Naive thymus-derived CD8-positive, alpha-beta T cell (primary cell): Measurements from ENCODE around the gene PAQR7. TPM values are rescaled to one million over a fixed set of nuclear protein-coding genes. Genes with fewer than 3 reads are reported as not detected.

Experiments
- ATAC-seq, 2 donors: fragments of 150-1000 bp; cut with Tn5 transposase in 1 of 2; sonication (Bioruptor Pico), chemical (Tn5 transposase) in 1 of 2; 1 replicate in 1 of 2; 2 replicates in 1 of 2; pipeline ENCODE4 v1.10.0; 2021; ENCODE audit warnings: mild to moderate bottlenecking in 2 of 2, moderate library complexity in 2 of 2
- POLR2A ChIA-PET: fragments of 350-600 bp; sonication (Branson Sonifier 250); formaldehyde crosslinking; loops from one replicate; lab custom pipeline; 2021; ENCODE audit warnings: antibody characterized with exemption; lab: Charles Lee
- DNase-seq, 10 donors: peaks; one replicate each; pipeline versions ENCODE4 v3.0.0 to v3.0.0-alpha.2; 2020 to 2022
- H3K27ac Mint-ChIP-seq, 10 donors: one replicate each; pipeline ENCODE4 v1.8.0; 2020 to 2022; ENCODE audit warnings: mild to moderate bottlenecking in 10 of 10, mixed read lengths in 10 of 10, moderate library complexity in 4 of 10, inconsistent platforms in 1 of 10
- H3K27me3 Mint-ChIP-seq, 5 donors: one replicate each; pipeline ENCODE4 v1.8.0; 2021 to 2022; ENCODE audit warnings: mixed read lengths in 5 of 5
- H3K36me3 Mint-ChIP-seq, 3 donors: one replicate each; pipeline ENCODE4 v1.8.0; 2020 to 2022; ENCODE audit warnings: mixed read lengths in 3 of 3, mild to moderate bottlenecking in 2 of 3, inconsistent platforms in 1 of 3
- H3K4me1 Mint-ChIP-seq, 4 donors: one replicate each; pipeline ENCODE4 v1.8.0; 2021 to 2022; ENCODE audit warnings: mixed read lengths in 4 of 4
- H3K4me3 Mint-ChIP-seq, 10 donors: one replicate each; pipeline ENCODE4 v1.8.0; 2020 to 2022; ENCODE audit warnings: mild to moderate bottlenecking in 10 of 10, mixed read lengths in 10 of 10, moderate library complexity in 6 of 10, inconsistent platforms in 1 of 10
- H3K9me3 Mint-ChIP-seq, 9 donors: one replicate each; pipeline ENCODE4 v1.8.0; 2020 to 2022; ENCODE audit warnings: mixed read lengths in 9 of 9, mild to moderate bottlenecking in 3 of 9, inconsistent platforms in 1 of 9, moderate library complexity in 1 of 9
- polyA plus RNA-seq, 3 donors: library from polyadenylated mRNA; unstranded; fragments of 300-500 nt; fragmentation: Illumina TruSeq; gene quantifications; one replicate each; pipeline ENCODE4 v1.2.3, GENCODE V29; 2021
- total RNA-seq, 8 experiments: library from RNA in 2 of 8; stranded (reverse) in 2 of 8; gene quantifications; one replicate each; pipeline ENCODE4 v1.2.3 and lab custom pipeline; 2021 to 2026

PAQR7 gene, protein sequence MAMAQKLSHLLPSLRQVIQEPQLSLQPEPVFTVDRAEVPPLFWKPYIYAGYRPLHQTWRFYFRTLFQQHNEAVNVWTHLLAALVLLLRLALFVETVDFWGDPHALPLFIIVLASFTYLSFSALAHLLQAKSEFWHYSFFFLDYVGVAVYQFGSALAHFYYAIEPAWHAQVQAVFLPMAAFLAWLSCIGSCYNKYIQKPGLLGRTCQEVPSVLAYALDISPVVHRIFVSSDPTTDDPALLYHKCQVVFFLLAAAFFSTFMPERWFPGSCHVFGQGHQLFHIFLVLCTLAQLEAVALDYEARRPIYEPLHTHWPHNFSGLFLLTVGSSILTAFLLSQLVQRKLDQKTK
- total RNA-seq (1 to 10 TPM; 6.3 to 6.5 TPM), polyA plus RNA-seq (under 1 TPM; 0.08 to 0.32 (median 0.30) TPM), total RNA-seq (lab: John Stamatoyannopoulos, UW) (2.0 to 19.1 (median 10.7) reads per million in 6 experiments)

DNA sequence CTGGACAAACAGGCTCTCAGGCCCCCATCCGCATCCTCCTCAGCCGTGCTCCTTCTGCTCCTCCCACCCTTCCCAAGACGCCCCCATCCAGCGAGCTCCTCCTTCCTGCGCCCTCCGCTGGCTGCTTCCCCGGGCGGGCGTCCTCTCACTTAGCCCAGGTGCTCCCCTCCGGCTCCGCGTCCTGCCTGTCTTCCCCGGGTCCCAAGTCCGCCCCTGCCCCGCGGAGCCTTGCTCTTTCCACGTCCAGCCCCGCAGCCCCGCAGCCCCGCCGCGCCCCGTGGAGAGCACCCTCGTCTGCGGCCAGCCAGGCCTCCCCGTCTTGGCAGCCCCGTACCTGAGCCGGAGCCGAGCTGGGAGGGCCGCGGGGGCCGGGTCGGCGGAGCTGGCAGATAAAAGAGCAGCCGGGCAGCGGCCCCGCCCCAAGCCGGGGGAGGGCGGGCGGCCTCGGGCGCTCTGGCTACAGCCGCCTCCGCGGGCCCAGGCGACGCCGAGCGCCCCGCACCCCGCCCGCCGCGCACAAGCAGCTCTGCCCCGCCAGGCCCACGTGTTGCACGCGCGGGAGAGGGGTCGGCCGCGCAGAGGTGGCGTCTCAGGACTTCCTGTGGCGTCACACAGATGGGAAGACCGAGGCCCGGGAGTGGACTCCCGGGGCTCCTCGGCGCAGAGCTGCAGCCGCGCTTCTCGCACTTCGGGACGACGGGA lies at the start of gene PAQR7:
TSS of gene PAQR7 (minus strand) at position 555 of the 702 bp plus-strand sequence. CDS start 11,869 bp downstream, outside the sequence.
- POLR2A ChIA-PET: interaction anchor here (0.5 to 3.0 kb wide), 14 partner anchors 10 to 303 kb away, joined by 3 to 30 read pairs (median 4); partner anchors contain the start of genes MTFR1L and PAFAH2
- H3K4me1 Mint-ChIP-seq: peaks cover 4 to 31% (median 17%) of the 10 kb centered on the region in 4 donors
- peak within 1 kb of the TSS; percentile 81 to 89 (median 85) for H3K4me3 Mint-ChIP-seq
- peak; percentile 32 to 82 (median 60) for DNase-seq
- no peaks in the 10 kb centered on the region for H3K36me3 Mint-ChIP-seq
- H3K27me3 Mint-ChIP-seq: no peaks in the 10 kb centered on the region
- peak within 1 kb of the TSS; percentile 31 to 92 (median 86) for H3K27ac Mint-ChIP-seq
- no peaks in the 10 kb centered on the region for H3K9me3 Mint-ChIP-seq
- peak; percentile 84 to 91 for ATAC-seq

DNA sequence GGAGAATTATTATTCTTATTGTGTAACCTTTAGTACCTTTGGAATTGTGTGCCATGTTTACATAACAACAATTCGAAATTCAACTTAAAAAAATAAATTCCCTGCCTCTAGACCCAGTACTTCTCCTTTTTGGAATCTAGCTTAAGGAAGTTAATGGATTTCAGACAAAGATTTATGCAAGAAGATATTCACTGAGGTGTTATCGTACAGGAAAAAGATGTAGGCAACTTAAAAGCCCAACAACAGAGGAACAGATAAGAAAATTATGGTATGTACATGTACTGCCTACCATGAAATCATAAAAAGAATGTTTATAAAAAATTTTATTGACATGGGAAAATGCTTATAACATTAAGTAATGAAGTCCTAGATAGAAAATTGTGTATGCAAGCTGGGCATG lies 48.9 kb upstream of the PAQR7 start:
- Mint-ChIP-seq H3K36me3 (no peaks in the 10 kb centered on the region), H3K27ac (peak overlapping the region in 5 of 10 donors; percentile 35 to 56 (median 47)), H3K9me3 (no peaks in the 10 kb centered on the region), H3K27me3 (peaks cover 0 to 2% (median 0%) of the 10 kb centered on the region in 5 donors), H3K4me3 (no peak overlapping the region), H3K4me1 (peaks cover 7 to 26% (median 20%) of the 10 kb centered on the region in 4 donors)
- POLR2A ChIA-PET: interaction anchor here (0.7 to 1.8 kb wide), 2 partner anchors 9 to 47 kb away, joined by 5 to 6 read pairs; no protein-coding TSS in a partner anchor
- DNase-seq: no peak
- no peak for ATAC-seq

DNA sequence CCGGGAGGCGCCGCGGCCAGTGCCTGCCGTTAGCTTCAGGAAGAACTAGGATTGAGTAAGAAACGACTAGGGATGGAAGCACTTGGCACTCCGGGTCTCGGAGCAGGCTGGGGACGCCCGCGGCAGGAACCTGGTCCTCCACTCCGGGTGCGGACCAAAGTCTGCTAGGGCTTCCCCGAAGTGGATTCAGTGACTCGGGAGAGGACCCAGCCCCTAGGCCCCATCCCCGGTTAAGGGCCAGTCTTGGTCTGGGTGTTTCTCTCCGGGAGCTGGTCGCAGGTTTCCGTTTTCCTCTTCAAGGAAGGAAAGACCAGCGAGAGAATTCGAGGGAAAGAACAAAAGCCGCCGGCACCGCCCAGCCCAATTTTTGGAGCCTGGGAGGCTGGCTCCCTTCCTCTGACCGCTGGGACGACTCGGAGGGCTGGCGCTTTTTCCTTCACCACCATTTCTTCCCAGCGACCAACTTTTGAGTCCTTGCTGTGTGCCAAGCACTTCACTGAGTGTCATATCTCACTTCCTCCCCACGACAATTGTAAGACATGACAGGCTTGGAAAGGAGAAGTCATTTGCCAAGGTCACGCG lies 47.6 kb upstream of the PAQR7 start:
- peaks cover 8 to 34% (median 26%) of the 10 kb centered on the region in 4 donors for H3K4me1 Mint-ChIP-seq
- no peak for DNase-seq
- H3K4me3 Mint-ChIP-seq: peak overlapping the region; percentile 77 to 92 (median 90)
- H3K36me3 Mint-ChIP-seq: no peaks in the 10 kb centered on the region
- POLR2A ChIA-PET: interaction anchor here (0.7 to 4.7 kb wide), 11 partner anchors 10 to 74 kb away, joined by 3 to 28 read pairs (median 6); partner anchors contain the start of genes PAFAH2 and STMN1
- no peaks in the 10 kb centered on the region for H3K9me3 Mint-ChIP-seq
- peak; percentile 18 to 22 for ATAC-seq
- H3K27me3 Mint-ChIP-seq: peaks cover 0 to 2% (median 0%) of the 10 kb centered on the region in 5 donors
- peak overlapping the region; percentile 47 to 91 (median 74) for H3K27ac Mint-ChIP-seq

DNA sequence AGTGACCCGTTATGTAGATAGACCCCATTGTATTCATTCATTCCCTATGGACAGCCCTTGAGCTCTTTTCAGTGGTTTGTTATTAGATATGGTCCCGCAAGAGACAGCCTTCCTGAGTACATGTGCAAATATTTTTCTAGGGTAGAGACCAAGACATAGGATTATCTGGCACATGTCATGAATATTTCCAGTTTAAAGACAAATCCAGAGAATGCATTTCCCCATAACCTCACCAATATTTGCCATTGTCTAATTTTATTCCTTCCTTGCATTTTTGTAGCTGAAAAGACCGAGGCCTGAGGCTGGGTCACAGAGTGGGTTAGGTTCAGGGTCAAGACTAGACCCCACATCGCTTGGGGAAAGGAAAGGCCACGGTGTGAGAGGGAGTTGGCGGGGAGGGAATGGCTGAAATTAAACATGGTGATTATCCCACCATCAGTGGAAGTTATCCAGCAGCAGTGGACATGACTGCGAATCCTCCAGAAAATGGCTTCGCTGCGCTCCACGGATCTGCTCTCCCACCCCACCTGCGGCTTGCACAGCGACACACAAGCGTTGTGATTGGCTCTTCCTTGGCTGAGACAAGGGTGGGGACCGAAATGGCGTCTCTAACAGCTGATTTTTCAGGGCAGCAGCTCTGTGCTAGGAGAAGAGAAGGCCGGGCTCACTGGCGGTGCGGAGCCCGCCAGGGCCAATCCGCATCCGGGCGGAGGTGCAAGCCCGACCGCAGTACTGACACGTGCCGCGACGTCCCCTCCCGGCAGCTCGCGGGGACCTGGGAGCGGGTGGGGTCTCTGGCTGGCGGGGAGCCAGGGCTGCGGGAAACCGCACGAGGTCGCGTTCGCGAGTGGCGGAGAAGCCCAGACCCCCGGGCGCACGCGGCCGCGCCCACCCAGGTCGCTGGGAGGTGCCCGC lies 46.8 kb upstream of the PAQR7 start:
- Mint-ChIP-seq H3K9me3 (no peaks in the 10 kb centered on the region), H3K4me3 (peak overlapping the region; percentile 80 to 92 (median 90)), H3K4me1 (peaks cover 12 to 40% (median 32%) of the 10 kb centered on the region in 4 donors), H3K27ac (peak overlapping the region; percentile 60 to 91 (median 85)), H3K27me3 (peaks cover 0 to 2% (median 0%) of the 10 kb centered on the region in 5 donors), H3K36me3 (no peaks in the 10 kb centered on the region)
- ATAC-seq: peak; percentile 84 to 88
- peak; percentile 26 to 79 (median 55) for DNase-seq
- POLR2A ChIA-PET: interaction anchor here (1.1 to 4.7 kb wide), 10 partner anchors 9 to 75 kb away, joined by 3 to 28 read pairs (median 6); partner anchors contain the start of genes PAFAH2 and STMN1

DNA sequence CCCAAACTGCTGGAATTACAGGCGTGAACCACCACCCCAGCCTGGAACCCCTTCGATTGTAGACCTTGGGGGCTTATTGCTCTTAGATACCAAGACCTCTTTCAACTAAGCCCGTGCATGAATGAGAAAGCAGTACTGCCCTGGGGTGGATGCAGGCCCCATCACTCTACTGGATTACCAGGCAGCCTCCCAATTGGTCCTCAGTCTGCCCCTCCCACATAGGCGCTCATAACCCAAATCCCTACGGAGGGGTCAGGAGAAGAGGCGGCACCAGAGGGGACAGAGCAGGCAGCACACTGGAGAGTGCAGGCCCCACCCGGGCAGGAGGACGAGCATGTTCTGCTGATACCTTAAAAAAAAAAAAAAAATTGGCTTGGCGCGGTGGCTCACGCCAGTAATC lies 43.1 kb upstream of the PAQR7 start:
- no peak overlapping the region for H3K27ac Mint-ChIP-seq
- H3K4me1 Mint-ChIP-seq: peaks cover 14 to 40% (median 29%) of the 10 kb centered on the region in 4 donors
- H3K4me3 Mint-ChIP-seq: no peak overlapping the region
- POLR2A ChIA-PET: interaction anchor here (0.6 to 0.9 kb wide), 2 partner anchors 10 to 48 kb away, joined by 4 to 6 read pairs; no protein-coding TSS in a partner anchor
- DNase-seq (no peak), ATAC-seq (no peak)
- no peaks in the 10 kb centered on the region for H3K27me3 Mint-ChIP-seq
- H3K9me3 Mint-ChIP-seq: no peaks in the 10 kb centered on the region
- H3K36me3 Mint-ChIP-seq: no peaks in the 10 kb centered on the region

DNA sequence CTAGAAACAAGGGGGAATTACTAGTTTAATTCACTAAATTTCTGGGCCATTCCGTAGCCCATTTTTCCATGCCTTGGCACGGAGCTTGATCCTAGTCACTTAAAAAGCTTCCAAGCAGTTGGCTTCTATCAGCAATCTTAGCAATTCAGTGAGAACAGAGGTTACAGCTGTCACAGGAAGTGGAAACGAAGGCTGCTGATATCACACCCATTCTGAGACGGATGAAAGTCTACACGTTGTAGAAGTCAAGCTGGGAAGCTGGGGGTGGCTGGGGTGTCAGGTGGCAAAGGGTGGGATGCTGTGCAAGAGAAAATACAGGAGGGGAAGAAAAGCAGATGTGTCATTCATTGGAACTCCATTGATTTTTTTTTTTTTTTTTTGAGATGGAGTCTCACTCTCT lies 42.5 kb upstream of the PAQR7 start:
- Mint-ChIP-seq H3K27me3 (no peaks in the 10 kb centered on the region), H3K4me3 (peak overlapping the region in 9 of 10 donors; percentile 9 to 70 (median 52)), H3K4me1 (peaks cover 13 to 35% (median 24%) of the 10 kb centered on the region in 4 donors), H3K9me3 (no peaks in the 10 kb centered on the region), H3K27ac (peak overlapping the region in 9 of 10 donors; percentile 1 to 87 (median 65)), H3K36me3 (no peaks in the 10 kb centered on the region)
- ATAC-seq (peak; percentile 16 to 53), DNase-seq (peak in 4 of 10 donors; percentile 6 to 30 (median 30))
- POLR2A ChIA-PET: interaction anchor here (0.9 to 2.1 kb wide), 2 partner anchors 9 to 13 kb away, joined by 6 to 8 read pairs; no protein-coding TSS in a partner anchor

DNA sequence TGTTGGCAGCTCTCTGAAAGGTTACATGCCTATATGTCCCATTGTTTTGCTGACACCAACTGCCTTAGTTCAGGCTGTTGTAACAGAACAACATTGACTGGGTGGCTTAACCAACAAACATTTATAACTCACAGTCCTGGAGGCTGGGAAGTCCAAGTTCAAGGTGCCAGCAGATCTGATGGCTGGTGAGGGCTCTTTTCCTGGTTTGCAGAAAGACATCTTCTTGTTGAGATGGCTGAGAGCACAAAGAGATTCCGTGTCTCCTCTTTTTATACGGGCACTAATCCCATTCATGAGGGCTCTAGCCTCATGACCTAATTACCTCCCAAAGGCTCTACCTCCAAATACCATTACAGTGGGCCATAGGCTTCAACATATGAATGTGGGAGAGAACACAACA lies 41.0 kb upstream of the PAQR7 start:
- H3K4me1 Mint-ChIP-seq: peaks cover 10 to 26% (median 15%) of the 10 kb centered on the region in 4 donors
- DNase-seq: no peak
- POLR2A ChIA-PET: interaction anchor here (2.1 kb wide), 1 partner anchor 12 kb away, joined by 8 read pairs; no protein-coding TSS in a partner anchor
- H3K27me3 Mint-ChIP-seq: no peaks in the 10 kb centered on the region
- peak overlapping the region in 5 of 10 donors; percentile 15 to 81 (median 29) for H3K27ac Mint-ChIP-seq
- H3K4me3 Mint-ChIP-seq: no peak overlapping the region
- H3K36me3 Mint-ChIP-seq: no peaks in the 10 kb centered on the region
- no peaks in the 10 kb centered on the region for H3K9me3 Mint-ChIP-seq
- no peak for ATAC-seq

DNA sequence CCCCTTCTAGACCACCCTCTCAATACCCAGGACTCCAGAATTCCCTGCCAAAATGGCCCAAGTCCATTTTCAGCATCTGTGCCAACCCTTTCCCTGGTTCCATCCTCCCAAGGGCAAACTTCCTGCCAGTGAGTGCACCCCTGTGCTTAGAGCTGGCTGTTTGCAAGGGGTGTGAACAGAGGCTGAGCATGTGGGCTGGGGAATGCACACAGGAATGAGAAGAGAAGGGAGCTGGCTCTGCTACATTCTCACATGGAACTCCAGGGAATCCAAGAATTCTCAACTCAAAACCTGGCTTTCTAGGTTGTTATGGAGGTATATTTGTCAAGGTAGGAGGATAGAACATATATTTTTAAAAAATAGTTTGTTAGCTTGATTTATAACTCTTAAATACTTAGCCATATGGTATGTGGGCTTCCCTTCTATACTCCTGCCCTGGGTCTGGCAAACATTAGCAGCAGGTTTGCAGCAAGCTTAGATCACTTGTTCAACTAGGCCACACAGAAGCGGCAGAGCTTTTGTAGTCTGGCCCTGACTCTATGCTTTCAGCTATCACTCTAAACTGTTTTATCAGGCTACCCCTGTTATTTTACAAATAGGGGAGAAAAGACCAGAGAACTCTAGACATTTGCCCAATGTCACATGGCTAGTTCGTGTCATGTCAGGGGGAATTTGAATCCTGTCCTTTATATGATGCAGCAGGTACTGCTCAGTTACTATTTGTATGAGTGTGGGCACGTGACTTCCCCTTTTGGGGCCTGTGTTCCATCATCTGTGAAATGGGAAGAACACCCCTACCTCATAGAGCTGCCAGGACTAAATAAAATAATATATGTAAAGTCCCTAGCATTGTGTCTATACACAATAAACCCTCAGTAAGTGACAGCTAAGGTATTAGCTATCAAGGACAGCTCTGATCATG lies 38.8 kb upstream of the PAQR7 start:
- H3K36me3 Mint-ChIP-seq: no peaks in the 10 kb centered on the region
- POLR2A ChIA-PET: interaction anchor here (0.6 to 1.7 kb wide), 3 partner anchors 8 to 313 kb away, joined by 5 to 6 read pairs (median 6); no protein-coding TSS in a partner anchor
- no peaks in the 10 kb centered on the region for H3K27me3 Mint-ChIP-seq
- no peak for ATAC-seq
- peaks cover 7 to 19% (median 13%) of the 10 kb centered on the region in 4 donors for H3K4me1 Mint-ChIP-seq
- H3K9me3 Mint-ChIP-seq: no peaks in the 10 kb centered on the region
- no peak for DNase-seq
- no peak overlapping the region for H3K4me3 Mint-ChIP-seq
- peak overlapping the region in 1 of 10 donors; percentile 73 for H3K27ac Mint-ChIP-seq

DNA sequence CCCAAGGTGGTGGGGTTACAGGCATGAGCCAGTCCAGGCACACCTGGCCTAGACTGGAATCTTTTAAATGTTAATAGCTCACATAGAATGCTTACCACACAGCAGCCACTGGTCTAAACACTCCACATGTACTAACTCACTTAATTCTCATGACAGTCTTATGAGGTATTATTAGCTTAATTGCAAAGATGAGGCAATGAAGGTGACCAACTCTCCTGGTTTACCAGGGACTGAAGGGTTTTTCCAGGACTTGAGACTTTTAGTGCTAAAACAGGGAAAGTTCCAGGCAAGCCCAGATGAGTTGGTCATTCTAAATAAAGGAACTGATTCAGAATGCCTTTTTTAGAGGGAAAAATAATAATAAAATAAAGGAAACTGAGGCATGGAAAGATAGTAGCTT lies 37.7 kb upstream of the PAQR7 start:
- H3K4me1 Mint-ChIP-seq: peaks cover 7 to 13% (median 9%) of the 10 kb centered on the region in 4 donors
- DNase-seq: no peak
- no peaks in the 10 kb centered on the region for H3K9me3 Mint-ChIP-seq
- H3K36me3 Mint-ChIP-seq: no peaks in the 10 kb centered on the region
- H3K27ac Mint-ChIP-seq: no peak overlapping the region
- H3K4me3 Mint-ChIP-seq: no peak overlapping the region
- no peaks in the 10 kb centered on the region for H3K27me3 Mint-ChIP-seq
- POLR2A ChIA-PET: interaction anchor here (1.6 to 1.7 kb wide), 2 partner anchors 10 to 75 kb away, joined by 3 to 6 read pairs; no protein-coding TSS in a partner anchor
- no peak for ATAC-seq

DNA sequence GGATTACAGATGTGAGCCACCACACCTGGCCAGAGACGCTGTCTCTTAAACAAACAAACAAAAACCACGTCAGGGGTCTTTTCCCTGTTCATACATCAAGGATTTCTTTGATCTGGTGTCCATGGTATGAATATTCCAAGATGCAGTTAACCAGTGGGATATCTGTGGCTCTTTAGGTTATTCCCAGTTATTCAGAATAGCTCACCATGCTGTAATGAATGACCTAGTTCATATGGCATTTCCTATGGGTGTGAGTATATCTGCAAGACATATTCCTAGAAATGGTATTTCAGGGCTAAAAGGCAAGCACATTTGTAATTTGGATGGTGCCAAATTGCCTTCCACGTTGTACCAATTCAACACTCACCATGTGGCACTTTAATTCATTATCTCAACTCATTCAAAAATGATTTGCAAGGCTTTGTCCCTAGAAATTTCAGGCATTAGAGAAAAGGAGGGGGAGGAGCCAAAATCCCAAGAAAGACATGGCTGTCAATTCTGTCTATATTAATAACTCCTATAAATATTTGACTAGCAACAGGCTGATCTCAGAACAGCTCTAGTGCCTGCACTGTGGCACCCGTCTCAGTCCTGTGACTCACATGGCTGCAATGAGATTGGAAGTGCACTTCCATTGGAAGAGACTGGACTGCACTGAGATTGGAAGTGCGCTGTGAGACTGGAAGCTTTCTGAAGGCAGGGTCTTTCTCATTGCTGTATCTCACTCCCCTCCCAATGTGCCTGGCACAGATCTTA lies 36.7 kb upstream of the PAQR7 start:
- Mint-ChIP-seq H3K4me1 (peaks cover 2 to 7% (median 5%) of the 10 kb centered on the region in 4 donors), H3K4me3 (no peak overlapping the region), H3K27ac (no peak overlapping the region), H3K36me3 (no peaks in the 10 kb centered on the region), H3K9me3 (no peaks in the 10 kb centered on the region), H3K27me3 (no peaks in the 10 kb centered on the region)
- no peak for ATAC-seq
- no peak for DNase-seq
- POLR2A ChIA-PET: interaction anchor here (1.6 to 1.7 kb wide), 2 partner anchors 11 to 76 kb away, joined by 3 to 6 read pairs; no protein-coding TSS in a partner anchor
